ENCODE measurements around the gene PLEKHA1. TPM values are rescaled to one million over a fixed set of nuclear protein-coding genes. Genes with fewer than 3 reads are reported as not detected.

Gene PLEKHA1
- total and polyA plus RNA-seq, 2 donors (not counting 3 experiments of a cell fraction or from before 2014, with no cell fraction given) = 21.6 to 58.8 TPM

- FAIRE-seq (peak; percentile 92), DNase-seq (ENCODE audit: low read depth, low spot score) (peak; percentile 99)
- peaks cover 42% of the 10 kb centered on the region for H3K4me1 ChIP-seq (ENCODE audit: control insufficient read depth, extremely low read depth, insufficient read depth, low read length)
- CTCF ChIA-PET = interaction anchor here (0.8 to 2.8 kb wide), 11 partner anchors 16 to 206 kb away, joined by 3 to 14 read pairs (median 4); no protein-coding TSS in a partner anchor
- H4K20me1 ChIP-seq (replicated peaks; ENCODE audit: control insufficient read depth, extremely low read depth, insufficient read depth, low read length) = no peaks in the 10 kb centered on the region
- H3K36me3 ChIP-seq (ENCODE audit: control insufficient read depth in 2 of 2, extremely low read depth in 1 of 2, insufficient read depth in 2 of 2, low read length in 2 of 2) = no peaks in the 10 kb centered on the region
- peak overlapping the region; percentile 86 for H3K9ac ChIP-seq (replicated peaks; ENCODE audit: extremely low read depth, insufficient read depth, low read length)
- peak overlapping the region; percentile 57 for H3K4me2 ChIP-seq (ENCODE audit: insufficient read depth, low read length)
- H2AFZ ChIP-seq (ENCODE audit: low read depth, low read length) = no peak overlapping the region
- no peaks in the 10 kb centered on the region for H3K27me3 ChIP-seq (ENCODE audit: control insufficient read depth in 2 of 2, insufficient read depth in 2 of 2, low read length in 2 of 2)
- POLR2A ChIA-PET = interaction anchor here (0.9 to 2.9 kb wide), 4 partner anchors 21 to 164 kb away, joined by 3 to 15 read pairs (median 3); no protein-coding TSS in a partner anchor
- TSS peak; percentile 79 for BruUV-seq (replicated peaks)
- H3K27ac ChIP-seq (ENCODE audit: insufficient read depth, low read depth, low read length) = peak overlapping the region; percentile 97
- dilution Hi-C loops (cut with MboI; ENCODE audit: extremely low pct_ligation_motif_present, low sequenced_read_pairs) = no loop called here
- peaks cover 12% of the 10 kb centered on the region for H3K79me2 ChIP-seq (ENCODE audit: control insufficient read depth, insufficient read depth, low read length)
- intact Hi-C loops (cut with micrococcal nuclease) = loop anchor here (1.0 kb wide), 8 partner anchors 11 to 164 kb away; partner anchors contain the start of gene PLEKHA1
- H3K4me3 ChIP-seq (replicated peaks in 1 of 3; ENCODE audit: insufficient read depth in 1 of 3, low read depth in 1 of 3, low read length in 3 of 3) = peak overlapping the region in 2 of 3 experiments; percentile 12 to 41
- no peaks in the 10 kb centered on the region for H3K9me3 ChIP-seq (replicated peaks; ENCODE audit: control insufficient read depth, insufficient read depth, low read length)
- no peak for TF ChIP-seq CTCF (IDR thresholded peaks at IDR 0.05; ENCODE audit: extremely low read depth in 1 of 2, insufficient read depth in 1 of 2, low read depth in 1 of 2, low read length in 2 of 2)
- no peak for TF ChIP-seq MYC (IDR thresholded peaks at IDR 0.05; ENCODE audit: low read depth, low read length)
- TF ChIP-seq JUN (IDR thresholded peaks at IDR 0.05; ENCODE audit: borderline replicate concordance, insufficient read depth, insufficient read length, low read depth) = peak; percentile 60
- peak; percentile 91 for TF ChIP-seq GATA2 (IDR thresholded peaks at IDR 0.05; ENCODE audit: insufficient read depth, insufficient read length, low read depth, low read length)
- peak; percentile 42 for TF ChIP-seq POLR2A (IDR thresholded peaks at IDR 0.05; ENCODE audit: low read depth, low read length)
- TF ChIP-seq MAX (IDR thresholded peaks at IDR 0.05; ENCODE audit: insufficient read depth, insufficient read length) = peak; percentile 7
- TF ChIP-seq POLR2AphosphoS5 (IDR thresholded peaks at IDR 0.05; ENCODE audit: insufficient read depth, low read depth, low read length) = peak; percentile 91
- TF ChIP-seq FOS (IDR thresholded peaks at IDR 0.05; ENCODE audit: borderline replicate concordance, insufficient read depth, low read length) = peak; percentile 34
- H3K9me1 ChIP-seq (replicated peaks; ENCODE audit: control insufficient read depth, extremely low read depth, insufficient read depth, low read length) = no peaks in the 10 kb centered on the region
Measured at GRCh38 chr10:122474131-122474818, 99.8 kb downstream of the PLEKHA1 start.
